Measurements from ENCODE around the gene TRMT6. TPM values are rescaled to one million over a fixed set of nuclear protein-coding genes. Genes with fewer than 3 reads are reported as not detected.

The TRMT6 gene
- total RNA-seq, 1 donor from 2014 or later, result 6.8 TPM

GRCh38 chr20:5931411-5931810 is 18.9 kb downstream of the TRMT6 start:
- Histone ChIP-seq H3K9ac (ENCODE audit: low read depth in 1 of 3, low read length in 3 of 3) (no peak overlapping the region), H3K4me1 (ENCODE audit: control insufficient read depth in 3 of 3, insufficient read depth in 3 of 3, low read length in 3 of 3) (peaks cover 0 to 4% (median 0%) of the 10 kb centered on the region in 3 donors), H3K9me3 (ENCODE audit: control insufficient read depth in 3 of 3, low read length in 3 of 3) (no peaks in the 10 kb centered on the region), H3K36me3 (ENCODE audit: control insufficient read depth in 3 of 3, insufficient read depth in 3 of 3, low read length in 3 of 3) (no peaks in the 10 kb centered on the region), H3K27ac (ENCODE audit: low read depth, low read length) (no peak overlapping the region), H3K27me3 (ENCODE audit: control insufficient read depth in 3 of 3, insufficient read depth in 3 of 3, low read length in 3 of 3) (peaks cover 0 to 3% (median 0%) of the 10 kb centered on the region in 3 donors), H3K4me3 (ENCODE audit: low read length in 3 of 3) (no peak overlapping the region)

- H3K36me3 ChIP-seq (ENCODE audit: control insufficient read depth in 3 of 3, insufficient read depth in 3 of 3, low read length in 3 of 3), result no peaks in the 10 kb centered on the region
- no peaks in the 10 kb centered on the region for H3K9me3 ChIP-seq (ENCODE audit: control insufficient read depth in 3 of 3, low read length in 3 of 3)
- H3K4me1 ChIP-seq (ENCODE audit: control insufficient read depth in 3 of 3, insufficient read depth in 3 of 3, low read length in 3 of 3), result peaks cover 0 to 4% (median 0%) of the 10 kb centered on the region in 3 donors
- no peak overlapping the region for H3K9ac ChIP-seq (ENCODE audit: low read depth in 1 of 3, low read length in 3 of 3)
- peaks cover 0 to 3% (median 0%) of the 10 kb centered on the region in 3 donors for H3K27me3 ChIP-seq (ENCODE audit: control insufficient read depth in 3 of 3, insufficient read depth in 3 of 3, low read length in 3 of 3)
- H3K4me3 ChIP-seq (ENCODE audit: low read length in 3 of 3), result no peak overlapping the region
- H3K27ac ChIP-seq (ENCODE audit: low read depth, low read length), result no peak overlapping the region
Measured at GRCh38 chr20:5928836-5929715, 21.3 kb downstream of the TRMT6 start.

GRCh38 chr20:5927749-5928462 is 22.4 kb downstream of the TRMT6 start:
- H3K4me1 ChIP-seq (ENCODE audit: control insufficient read depth in 3 of 3, insufficient read depth in 3 of 3, low read length in 3 of 3), result peaks cover 0 to 2% (median 0%) of the 10 kb centered on the region in 3 donors
- no peak overlapping the region for H3K9ac ChIP-seq (ENCODE audit: low read depth in 1 of 3, low read length in 3 of 3)
- H3K27me3 ChIP-seq (ENCODE audit: control insufficient read depth in 3 of 3, insufficient read depth in 3 of 3, low read length in 3 of 3), result peaks cover 0 to 3% (median 0%) of the 10 kb centered on the region in 3 donors
- H3K4me3 ChIP-seq (ENCODE audit: low read length in 3 of 3), result no peak overlapping the region
- no peaks in the 10 kb centered on the region for H3K9me3 ChIP-seq (ENCODE audit: control insufficient read depth in 3 of 3, low read length in 3 of 3)
- H3K27ac ChIP-seq (ENCODE audit: low read depth, low read length), result no peak overlapping the region
- no peaks in the 10 kb centered on the region for H3K36me3 ChIP-seq (ENCODE audit: control insufficient read depth in 3 of 3, insufficient read depth in 3 of 3, low read length in 3 of 3)

GRCh38 chr20:5925551-5925950 is 24.8 kb downstream of the TRMT6 start:
- Histone ChIP-seq H3K27me3 (ENCODE audit: control insufficient read depth in 3 of 3, insufficient read depth in 3 of 3, low read length in 3 of 3) (peaks cover 0 to 3% (median 0%) of the 10 kb centered on the region in 3 donors), H3K9ac (ENCODE audit: low read depth in 1 of 3, low read length in 3 of 3) (no peak overlapping the region), H3K4me1 (ENCODE audit: control insufficient read depth in 3 of 3, insufficient read depth in 3 of 3, low read length in 3 of 3) (no peaks in the 10 kb centered on the region), H3K36me3 (ENCODE audit: control insufficient read depth in 3 of 3, insufficient read depth in 3 of 3, low read length in 3 of 3) (no peaks in the 10 kb centered on the region), H3K27ac (ENCODE audit: low read depth, low read length) (no peak overlapping the region), H3K4me3 (ENCODE audit: low read length in 3 of 3) (no peak overlapping the region), H3K9me3 (ENCODE audit: control insufficient read depth in 3 of 3, low read length in 3 of 3) (no peaks in the 10 kb centered on the region)

GRCh38 chr20:5923493-5923892 is 26.8 kb downstream of the TRMT6 start:
- Histone ChIP-seq H3K27ac (ENCODE audit: low read depth, low read length) (no peak overlapping the region), H3K4me1 (ENCODE audit: control insufficient read depth in 3 of 3, insufficient read depth in 3 of 3, low read length in 3 of 3) (no peaks in the 10 kb centered on the region), H3K9ac (ENCODE audit: low read depth in 1 of 3, low read length in 3 of 3) (no peak overlapping the region), H3K36me3 (ENCODE audit: control insufficient read depth in 3 of 3, insufficient read depth in 3 of 3, low read length in 3 of 3) (no peaks in the 10 kb centered on the region), H3K27me3 (ENCODE audit: control insufficient read depth in 3 of 3, insufficient read depth in 3 of 3, low read length in 3 of 3) (no peaks in the 10 kb centered on the region), H3K9me3 (ENCODE audit: control insufficient read depth in 3 of 3, low read length in 3 of 3) (no peaks in the 10 kb centered on the region), H3K4me3 (ENCODE audit: low read length in 3 of 3) (no peak overlapping the region)

GRCh38 chr20:5920581-5920980 is 29.8 kb downstream of the TRMT6 start:
- no peaks in the 10 kb centered on the region for H3K9me3 ChIP-seq (ENCODE audit: control insufficient read depth in 3 of 3, low read length in 3 of 3)
- no peaks in the 10 kb centered on the region for H3K36me3 ChIP-seq (ENCODE audit: control insufficient read depth in 3 of 3, insufficient read depth in 3 of 3, low read length in 3 of 3)
- no peak overlapping the region for H3K4me3 ChIP-seq (ENCODE audit: low read length in 3 of 3)
- H3K9ac ChIP-seq (ENCODE audit: low read depth in 1 of 3, low read length in 3 of 3), result no peak overlapping the region
- H3K27ac ChIP-seq (ENCODE audit: low read depth, low read length), result no peak overlapping the region
- no peaks in the 10 kb centered on the region for H3K27me3 ChIP-seq (ENCODE audit: control insufficient read depth in 3 of 3, insufficient read depth in 3 of 3, low read length in 3 of 3)
- H3K4me1 ChIP-seq (ENCODE audit: control insufficient read depth in 3 of 3, insufficient read depth in 3 of 3, low read length in 3 of 3), result no peaks in the 10 kb centered on the region

- Histone ChIP-seq H3K36me3 (ENCODE audit: control insufficient read depth in 3 of 3, insufficient read depth in 3 of 3, low read length in 3 of 3) (no peaks in the 10 kb centered on the region), H3K9me3 (ENCODE audit: control insufficient read depth in 3 of 3, low read length in 3 of 3) (no peaks in the 10 kb centered on the region), H3K4me1 (ENCODE audit: control insufficient read depth in 3 of 3, insufficient read depth in 3 of 3, low read length in 3 of 3) (no peaks in the 10 kb centered on the region), H3K4me3 (ENCODE audit: low read length in 3 of 3) (no peak overlapping the region), H3K9ac (ENCODE audit: low read depth in 1 of 3, low read length in 3 of 3) (no peak overlapping the region), H3K27me3 (ENCODE audit: control insufficient read depth in 3 of 3, insufficient read depth in 3 of 3, low read length in 3 of 3) (peaks cover 0 to 1% (median 0%) of the 10 kb centered on the region in 3 donors), H3K27ac (ENCODE audit: low read depth, low read length) (no peak overlapping the region)
Measured at GRCh38 chr20:5919626-5920544, 30.4 kb downstream of the TRMT6 start.

GRCh38 chr20:5918856-5919625 is 31.3 kb downstream of the TRMT6 start:
- no peak overlapping the region for H3K9ac ChIP-seq (ENCODE audit: low read depth in 1 of 3, low read length in 3 of 3)
- no peak overlapping the region for H3K27ac ChIP-seq (ENCODE audit: low read depth, low read length)
- no peaks in the 10 kb centered on the region for H3K9me3 ChIP-seq (ENCODE audit: control insufficient read depth in 3 of 3, low read length in 3 of 3)
- peaks cover 0 to 4% (median 0%) of the 10 kb centered on the region in 3 donors for H3K27me3 ChIP-seq (ENCODE audit: control insufficient read depth in 3 of 3, insufficient read depth in 3 of 3, low read length in 3 of 3)
- H3K36me3 ChIP-seq (ENCODE audit: control insufficient read depth in 3 of 3, insufficient read depth in 3 of 3, low read length in 3 of 3), result no peaks in the 10 kb centered on the region
- H3K4me1 ChIP-seq (ENCODE audit: control insufficient read depth in 3 of 3, insufficient read depth in 3 of 3, low read length in 3 of 3), result no peaks in the 10 kb centered on the region
- no peak overlapping the region for H3K4me3 ChIP-seq (ENCODE audit: low read length in 3 of 3)

- H3K27ac ChIP-seq (ENCODE audit: low read depth, low read length), result no peak overlapping the region
- H3K36me3 ChIP-seq (ENCODE audit: control insufficient read depth in 3 of 3, insufficient read depth in 3 of 3, low read length in 3 of 3), result no peaks in the 10 kb centered on the region
- no peaks in the 10 kb centered on the region for H3K9me3 ChIP-seq (ENCODE audit: control insufficient read depth in 3 of 3, low read length in 3 of 3)
- H3K9ac ChIP-seq (ENCODE audit: low read depth in 1 of 3, low read length in 3 of 3), result no peak overlapping the region
- peaks cover 0 to 11% (median 5%) of the 10 kb centered on the region in 3 donors for H3K27me3 ChIP-seq (ENCODE audit: control insufficient read depth in 3 of 3, insufficient read depth in 3 of 3, low read length in 3 of 3)
- H3K4me3 ChIP-seq (ENCODE audit: low read length in 3 of 3), result no peak overlapping the region
- H3K4me1 ChIP-seq (ENCODE audit: control insufficient read depth in 3 of 3, insufficient read depth in 3 of 3, low read length in 3 of 3), result peaks cover 0 to 8% (median 4%) of the 10 kb centered on the region in 3 donors
Measured at GRCh38 chr20:5914859-5915258, 35.5 kb downstream of the TRMT6 start.

Measured in skeletal muscle tissue (tissue), 4 donors.